GM21723 (cell line): ENCODE data around the gene MUC16.

ENCODE experiments used
- ATAC-seq: cut with Tn5 transposase; IDR thresholded peaks from one replicate; pipeline ENCODE4 v1.9.1; 2021; ENCODE audit warnings: mild to moderate bottlenecking, moderate library complexity; ENCODE audit not compliant: unreplicated experiment

MUC16 gene

DNA sequence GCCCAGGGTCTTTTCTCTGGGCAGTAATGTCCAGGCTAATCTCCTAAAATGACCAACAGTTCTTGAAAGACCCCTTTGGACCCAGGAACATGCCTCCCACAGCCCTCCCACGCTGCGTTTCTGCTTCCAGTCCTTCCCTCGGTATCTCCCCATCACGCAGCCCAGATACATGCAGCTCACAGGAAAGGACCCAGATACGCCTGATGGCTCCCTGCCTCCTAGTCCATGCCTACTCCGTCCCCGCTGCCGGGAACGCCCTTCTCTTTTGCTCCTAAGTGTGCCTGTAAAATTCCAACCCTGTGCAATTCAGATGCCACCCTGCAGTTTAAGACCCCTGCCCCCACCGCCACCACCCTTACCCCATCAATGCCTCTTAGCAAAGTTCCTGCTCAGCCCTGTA lies 778 bp downstream of the MUC16 start:
- ATAC-seq, result no peak

- ATAC-seq, result no peak
These were observed 1.5 kb downstream of the MUC16 start for GRCh38 chr19:9008667-9009066.

DNA sequence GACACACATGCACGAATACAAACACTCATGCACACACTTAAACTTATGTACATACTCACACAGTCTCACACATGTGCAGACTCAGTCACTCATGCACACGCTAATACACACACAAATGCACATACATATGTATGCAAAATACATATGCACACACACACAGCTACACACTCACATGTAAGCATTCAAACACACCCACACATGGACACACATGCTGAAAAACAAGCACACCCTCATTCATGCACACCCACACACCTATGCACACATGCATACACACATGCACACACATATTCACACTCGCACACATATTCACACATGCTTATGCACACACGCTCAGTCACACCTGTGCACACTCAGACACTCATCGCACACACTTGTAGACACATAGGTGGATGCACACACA lies 9.3 kb downstream of the MUC16 start:
- no peak for ATAC-seq

GRCh38 chr19:8988204-8988603 lies 22.0 kb downstream of the MUC16 start:
- no peak for ATAC-seq

GRCh38 chr19:8986296-8986695 lies 23.9 kb downstream of the MUC16 start:
- no peak for ATAC-seq

- no peak for ATAC-seq
These were observed 36.6 kb downstream of the MUC16 start for GRCh38 chr19:8973501-8974091.

- no peak for ATAC-seq
These were observed 44.3 kb downstream of the MUC16 start for GRCh38 chr19:8965887-8966286.
